Measurements from ENCODE around the gene C19orf25. TPM values are rescaled to one million over a fixed set of nuclear protein-coding genes. Genes with fewer than 3 reads are reported as not detected.

Gene C19orf25
- total RNA-seq, 1 donor from 2014 or later = 28.5 TPM

GRCh38 chr19:1487576-1488281 lies 8.7 kb upstream of the C19orf25 start:
- Histone ChIP-seq H3K9me3 (no peaks in the 10 kb centered on the region), H3K36me3 (no peaks in the 10 kb centered on the region), H3K27ac (no peak overlapping the region), H3K4me1 (peaks cover 16% of the 10 kb centered on the region), H3K4me3 (no peak overlapping the region), H3K27me3 (ENCODE audit: low read depth) (peaks cover 8% of the 10 kb centered on the region)
- intact Hi-C loops (cut with DNase I) = no loop called here
- DNase-seq (peak; percentile 43), ATAC-seq (no peak)
- no peak for TF ChIP-seq CTCF (IDR thresholded peaks at IDR 0.05)

GRCh38 chr19:1486720-1487575 lies 7.9 kb upstream of the C19orf25 start:
- intact Hi-C loops (cut with DNase I) = no loop called here
- DNase-seq = no peak
- Histone ChIP-seq H3K36me3 (no peaks in the 10 kb centered on the region), H3K4me3 (no peak overlapping the region), H3K9me3 (no peaks in the 10 kb centered on the region), H3K27ac (no peak overlapping the region), H3K4me1 (peaks cover 16% of the 10 kb centered on the region), H3K27me3 (ENCODE audit: low read depth) (peaks cover 7% of the 10 kb centered on the region)
- no peak for TF ChIP-seq CTCF (IDR thresholded peaks at IDR 0.05)
- no peak for ATAC-seq

GRCh38 chr19:1483979-1484428 lies 5.0 kb upstream of the C19orf25 start:
- intact Hi-C loops (cut with DNase I) = no loop called here

GRCh38 chr19:1483131-1483978 lies 4.3 kb upstream of the C19orf25 start:
- DNase-seq (peak; percentile 46), ATAC-seq (no peak)
- Histone ChIP-seq H3K4me3 (no peak overlapping the region), H3K27ac (no peak overlapping the region), H3K4me1 (peaks cover 5% of the 10 kb centered on the region), H3K36me3 (no peaks in the 10 kb centered on the region), H3K9me3 (no peaks in the 10 kb centered on the region), H3K27me3 (ENCODE audit: low read depth) (no peaks in the 10 kb centered on the region)
- intact Hi-C loops (cut with DNase I) = no loop called here
- TF ChIP-seq CTCF (IDR thresholded peaks at IDR 0.05) = no peak

More at GRCh38 chr19:1483979-1484428, 5.0 kb upstream of the C19orf25 start:
- no peak overlapping the region for H3K27ac ChIP-seq
- DNase-seq = no peak
- no peaks in the 10 kb centered on the region for H3K9me3 ChIP-seq
- H3K4me1 ChIP-seq = peaks cover 4% of the 10 kb centered on the region
- no peak overlapping the region for H3K4me3 ChIP-seq
- H3K27me3 ChIP-seq (ENCODE audit: low read depth) = no peaks in the 10 kb centered on the region
- no peaks in the 10 kb centered on the region for H3K36me3 ChIP-seq
- TF ChIP-seq CTCF (IDR thresholded peaks at IDR 0.05) = no peak
- no peak for ATAC-seq

Measured in lower lobe of right lung (tissue), 2 donors.